A549 treated with Hydrocortisone at 1 μM for 4 hours (cell line): ENCODE data around the gene CACNA1I. TPM values are rescaled to one million over a fixed set of nuclear protein-coding genes. Genes with fewer than 3 reads are reported as not detected.

ENCODE experiments used
- total RNA-seq: library from RNA; stranded (reverse); fragments of 200-300 nt; extraction: Qiagen RNA extraction; gene quantifications from 5 replicates; pipeline ENCODE4 v1.2.3, GENCODE V29; 2022

CACNA1I gene
- 0.05 to 0.07 TPM (median 0.05 TPM) in 5 replicates for total RNA-seq

DNA sequence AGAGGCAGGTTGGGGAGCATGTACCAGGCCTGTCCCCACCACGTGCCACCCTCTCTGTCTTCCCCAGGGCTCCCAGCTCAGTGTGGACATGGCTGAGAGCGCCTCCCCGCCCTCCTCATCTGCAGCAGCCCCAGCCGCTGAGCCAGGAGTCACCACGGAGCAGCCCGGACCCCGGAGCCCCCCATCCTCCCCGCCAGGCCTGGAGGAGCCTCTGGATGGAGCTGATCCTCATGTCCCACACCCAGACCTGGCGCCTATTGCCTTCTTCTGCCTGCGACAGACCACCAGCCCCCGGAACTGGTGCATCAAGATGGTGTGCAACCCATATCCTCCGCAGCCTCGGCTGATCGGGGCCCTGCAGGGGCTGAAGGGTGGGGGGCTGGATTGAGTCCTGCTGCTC lies at the start of gene CACNA1I:
Gene CACNA1I, plus strand, starts transcription at position 89 of the 400 bp plus-strand sequence. Its CDS starts 0 bp downstream, at position 89.

DNA sequence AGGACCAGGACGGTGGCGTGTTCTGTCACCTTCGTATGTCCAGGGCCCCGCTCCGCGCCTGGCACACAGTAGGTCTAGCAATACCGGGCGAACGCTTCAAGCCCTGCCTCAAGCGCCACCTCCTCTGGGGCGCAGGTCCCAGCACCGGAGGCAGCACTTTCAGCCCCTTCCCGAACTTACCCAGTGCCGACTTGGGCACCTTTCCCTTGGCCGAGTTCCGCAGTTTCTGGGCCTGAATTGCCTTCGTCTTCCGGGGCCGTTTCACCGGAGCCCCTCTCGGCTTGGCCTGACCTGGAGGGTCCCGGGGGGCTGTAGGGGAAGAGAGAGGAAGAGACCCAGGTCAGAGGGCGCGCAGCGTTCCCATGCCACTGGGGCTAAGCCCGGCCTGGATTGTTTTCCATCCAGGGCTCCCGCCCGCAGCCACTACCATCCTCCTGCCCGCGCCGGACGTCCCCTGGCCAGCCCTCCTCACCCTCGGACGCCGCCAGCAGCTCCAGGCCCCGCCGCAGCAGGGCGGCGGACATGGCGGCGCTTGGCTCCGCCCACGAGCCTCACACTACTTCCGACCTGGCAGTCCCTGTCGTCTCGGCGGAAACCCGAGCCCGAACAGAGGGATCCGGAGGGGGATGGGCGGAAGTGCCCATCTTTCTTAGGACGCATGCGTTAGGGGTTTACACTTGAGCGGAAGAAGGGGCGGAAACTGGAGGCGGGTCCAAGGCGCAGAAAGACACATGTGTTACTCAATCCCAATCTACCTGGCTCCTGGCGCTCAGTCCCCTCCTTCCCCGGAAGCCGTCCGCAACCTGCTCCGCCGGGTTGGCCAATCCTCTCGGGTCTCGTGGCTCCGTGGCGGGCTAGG lies 38.1 kb upstream of the CACNA1I start, which contains the start of gene RPS19BP1:
Gene RPS19BP1, minus strand, starts transcription at position 534 of the 859 bp plus-strand sequence. Its CDS starts 10 bp downstream, at position 524.

Other genes starting within 250 kb of the CACNA1I start
- gene SYNGR1, start 220.8 kb upstream of the CACNA1I start, total RNA-seq = 11.0 to 12.8 TPM (median 11.5 TPM) in 5 replicates
- gene TAB1, start 171.0 kb upstream of the CACNA1I start, total RNA-seq = 8.5 to 10.4 TPM (median 10.0 TPM) in 5 replicates
- gene MGAT3, start 113.7 kb upstream of the CACNA1I start, total RNA-seq = 0.55 to 0.91 TPM (median 0.75 TPM) in 5 replicates
- 23.9 to 31.2 TPM (median 25.1 TPM) in 5 replicates for gene MIEF1, start 68.5 kb upstream of the CACNA1I start, total RNA-seq
- gene ATF4, start 50.2 kb upstream of the CACNA1I start, total RNA-seq = 301 to 376 TPM (median 345 TPM) in 5 replicates
- 70.8 to 109 TPM (median 97.8 TPM) in 5 replicates for gene RPS19BP1, start 38.0 kb upstream of the CACNA1I start, total RNA-seq